ENCODE data around the gene LSM4. TPM values are rescaled to one million over a fixed set of nuclear protein-coding genes. Genes with fewer than 3 reads are reported as not detected.
A peak's percentile ranks its signal among the peaks of the same experiment; 100 is the strongest.

The LSM4 gene
- total RNA-seq, 1 donor from 2014 or later = 166 TPM

DNA sequence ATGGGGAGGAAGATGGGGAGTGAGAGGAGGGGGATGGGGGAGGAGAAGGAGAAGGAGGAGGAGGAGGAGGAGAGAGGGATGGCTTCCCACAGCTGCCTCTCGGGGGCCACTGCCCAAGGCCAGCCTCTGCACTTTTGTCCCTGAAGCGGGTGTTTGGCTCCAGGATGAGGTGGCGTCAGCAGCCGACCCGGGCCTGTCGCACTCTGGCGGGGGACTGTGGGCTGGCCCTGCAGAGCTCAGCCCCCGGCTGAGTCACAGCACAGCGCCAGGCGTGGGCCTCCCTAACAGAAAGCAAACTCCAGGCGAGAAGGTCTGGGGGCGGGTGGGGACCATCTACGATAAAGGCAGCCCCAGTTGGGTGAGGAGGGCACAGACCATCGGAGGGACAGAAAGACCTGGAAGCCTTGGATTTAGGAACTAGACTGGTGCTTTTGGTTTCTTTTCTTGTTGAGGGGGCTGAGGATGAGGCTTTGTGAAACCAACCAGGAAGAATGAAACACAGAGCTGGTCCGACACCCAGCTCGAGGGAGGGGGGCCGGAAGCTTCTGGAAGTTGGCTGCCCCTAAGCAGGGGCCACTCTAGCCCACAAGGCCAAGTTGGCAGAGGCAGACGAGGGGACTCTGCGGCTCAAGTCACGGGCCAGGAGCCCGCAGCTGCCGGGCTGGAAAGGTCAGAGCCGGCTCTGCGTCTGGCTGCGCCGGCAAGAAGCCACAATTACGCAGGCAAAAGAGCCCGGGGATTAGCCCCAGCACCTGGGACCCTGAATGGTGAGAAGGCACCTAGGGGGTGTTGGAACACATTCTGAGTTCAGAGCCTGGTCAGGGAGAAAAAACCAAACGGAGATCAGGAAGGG lies 18.2 kb downstream of the LSM4 start:
- peaks cover 28% of the 10 kb centered on the region for H3K4me1 Mint-ChIP-seq (ENCODE audit: unreplicated experiment)
- DNase-seq (ENCODE audit: low spot score) = peak; percentile 42

GRCh38 chr19:18304208-18304457 lies 18.7 kb downstream of the LSM4 start:
- DNase-seq (ENCODE audit: low spot score) = no peak
- Mint-ChIP-seq H3K4me1 (ENCODE audit: unreplicated experiment) (peaks cover 28% of the 10 kb centered on the region), H3K27ac (ENCODE audit: unreplicated experiment) (no peak overlapping the region), H3K27me3 (ENCODE audit: unreplicated experiment) (peaks cover 10% of the 10 kb centered on the region), H3K4me3 (ENCODE audit: unreplicated experiment) (peak overlapping the region; percentile 25), H3K9me3 (ENCODE audit: unreplicated experiment) (no peaks in the 10 kb centered on the region), H3K36me3 (ENCODE audit: low read depth, unreplicated experiment) (peaks cover 11% of the 10 kb centered on the region)
- TF ChIP-seq, protein P1, sequence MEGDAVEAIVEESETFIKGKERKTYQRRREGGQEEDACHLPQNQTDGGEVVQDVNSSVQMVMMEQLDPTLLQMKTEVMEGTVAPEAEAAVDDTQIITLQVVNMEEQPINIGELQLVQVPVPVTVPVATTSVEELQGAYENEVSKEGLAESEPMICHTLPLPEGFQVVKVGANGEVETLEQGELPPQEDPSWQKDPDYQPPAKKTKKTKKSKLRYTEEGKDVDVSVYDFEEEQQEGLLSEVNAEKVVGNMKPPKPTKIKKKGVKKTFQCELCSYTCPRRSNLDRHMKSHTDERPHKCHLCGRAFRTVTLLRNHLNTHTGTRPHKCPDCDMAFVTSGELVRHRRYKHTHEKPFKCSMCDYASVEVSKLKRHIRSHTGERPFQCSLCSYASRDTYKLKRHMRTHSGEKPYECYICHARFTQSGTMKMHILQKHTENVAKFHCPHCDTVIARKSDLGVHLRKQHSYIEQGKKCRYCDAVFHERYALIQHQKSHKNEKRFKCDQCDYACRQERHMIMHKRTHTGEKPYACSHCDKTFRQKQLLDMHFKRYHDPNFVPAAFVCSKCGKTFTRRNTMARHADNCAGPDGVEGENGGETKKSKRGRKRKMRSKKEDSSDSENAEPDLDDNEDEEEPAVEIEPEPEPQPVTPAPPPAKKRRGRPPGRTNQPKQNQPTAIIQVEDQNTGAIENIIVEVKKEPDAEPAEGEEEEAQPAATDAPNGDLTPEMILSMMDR (IDR thresholded peaks at IDR 0.05; ENCODE audit: unreplicated experiment) = no peak

More for the DNA sequence above, 18.2 kb downstream of the LSM4 start:
- TF ChIP-seq, protein P1 (IDR thresholded peaks at IDR 0.05; ENCODE audit: unreplicated experiment) = no peak
- peaks cover 9% of the 10 kb centered on the region for H3K27me3 Mint-ChIP-seq (ENCODE audit: unreplicated experiment)
- H3K36me3 Mint-ChIP-seq (ENCODE audit: low read depth, unreplicated experiment) = peaks cover 11% of the 10 kb centered on the region
- H3K27ac Mint-ChIP-seq (ENCODE audit: unreplicated experiment) = peak overlapping the region; percentile 86
- H3K9me3 Mint-ChIP-seq (ENCODE audit: unreplicated experiment) = no peaks in the 10 kb centered on the region
- peak overlapping the region; percentile 68 for H3K4me3 Mint-ChIP-seq (ENCODE audit: unreplicated experiment)

- Mint-ChIP-seq H3K27ac (ENCODE audit: unreplicated experiment) (no peak overlapping the region), H3K4me1 (ENCODE audit: unreplicated experiment) (peaks cover 23% of the 10 kb centered on the region)
These were observed 21.2 kb downstream of the LSM4 start for GRCh38 chr19:18301718-18302111.

DNA sequence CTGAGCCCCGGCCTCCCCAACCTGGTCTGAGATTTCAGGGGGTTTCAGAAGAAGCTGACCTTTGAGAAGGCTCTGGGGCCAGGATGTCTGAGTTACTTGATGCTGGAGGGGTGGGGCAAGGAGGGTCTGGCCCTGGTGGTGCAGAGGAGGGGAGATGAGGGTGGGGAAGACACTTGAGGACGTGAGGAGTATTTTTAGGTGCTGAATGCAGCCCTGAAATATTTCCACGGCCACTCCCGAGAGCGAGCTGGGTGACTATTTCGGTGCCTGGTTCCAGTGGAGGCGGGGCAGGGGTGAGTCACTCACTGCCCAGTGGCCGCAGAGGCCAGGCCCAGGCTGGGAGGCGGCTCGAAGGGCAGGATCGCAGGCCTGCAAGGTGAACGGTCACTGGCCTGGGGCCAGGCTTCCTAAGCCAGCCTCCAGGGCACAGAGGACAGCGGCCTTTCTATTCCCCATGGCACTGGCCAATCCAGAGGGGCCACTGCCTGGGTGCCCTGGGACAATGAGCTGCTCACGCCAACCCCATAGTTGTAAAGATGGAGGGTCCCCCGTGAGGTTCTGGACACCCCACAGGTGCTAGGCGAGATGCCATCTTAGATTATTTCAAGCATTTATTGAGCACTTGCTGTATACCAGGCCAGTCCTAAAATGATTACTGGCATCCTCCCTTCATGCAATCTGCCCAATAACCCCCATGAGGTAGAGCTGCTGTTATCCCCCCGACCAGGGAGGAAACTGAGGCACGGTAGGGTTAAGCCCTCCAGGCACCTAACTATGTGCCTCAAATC lies 21.8 kb downstream of the LSM4 start:
- H3K9me3 Mint-ChIP-seq (ENCODE audit: unreplicated experiment) = no peaks in the 10 kb centered on the region
- TF ChIP-seq, protein P1 (IDR thresholded peaks at IDR 0.05; ENCODE audit: unreplicated experiment) = no peak
- DNase-seq (ENCODE audit: low spot score) = no peak
- no peak overlapping the region for H3K4me3 Mint-ChIP-seq (ENCODE audit: unreplicated experiment)
- no peak overlapping the region for H3K27ac Mint-ChIP-seq (ENCODE audit: unreplicated experiment)
- H3K36me3 Mint-ChIP-seq (ENCODE audit: low read depth, unreplicated experiment) = no peaks in the 10 kb centered on the region
- peaks cover 20% of the 10 kb centered on the region for H3K4me1 Mint-ChIP-seq (ENCODE audit: unreplicated experiment)
- peaks cover 11% of the 10 kb centered on the region for H3K27me3 Mint-ChIP-seq (ENCODE audit: unreplicated experiment)

More at GRCh38 chr19:18301718-18302111, 21.2 kb downstream of the LSM4 start:
- Mint-ChIP-seq H3K4me3 (ENCODE audit: unreplicated experiment) (no peak overlapping the region), H3K9me3 (ENCODE audit: unreplicated experiment) (no peaks in the 10 kb centered on the region), H3K27me3 (ENCODE audit: unreplicated experiment) (peaks cover 11% of the 10 kb centered on the region), H3K36me3 (ENCODE audit: low read depth, unreplicated experiment) (peaks cover 2% of the 10 kb centered on the region)
- TF ChIP-seq, protein P1 (IDR thresholded peaks at IDR 0.05; ENCODE audit: unreplicated experiment) = no peak
- DNase-seq (ENCODE audit: low spot score) = no peak

GRCh38 chr19:18299654-18300053 lies 23.2 kb downstream of the LSM4 start:
- peaks cover 13% of the 10 kb centered on the region for H3K27me3 Mint-ChIP-seq (ENCODE audit: unreplicated experiment)
- no peaks in the 10 kb centered on the region for H3K36me3 Mint-ChIP-seq (ENCODE audit: low read depth, unreplicated experiment)
- no peak overlapping the region for H3K27ac Mint-ChIP-seq (ENCODE audit: unreplicated experiment)
- H3K9me3 Mint-ChIP-seq (ENCODE audit: unreplicated experiment) = no peaks in the 10 kb centered on the region
- TF ChIP-seq, protein P1 (IDR thresholded peaks at IDR 0.05; ENCODE audit: unreplicated experiment) = no peak
- DNase-seq (ENCODE audit: low spot score) = no peak
- H3K4me1 Mint-ChIP-seq (ENCODE audit: unreplicated experiment) = peaks cover 15% of the 10 kb centered on the region
- H3K4me3 Mint-ChIP-seq (ENCODE audit: unreplicated experiment) = no peak overlapping the region
